GM19240 (cell line): ENCODE data around the gene LRRC31.

Source experiments
- DNase-seq: peaks from one replicate; pipeline ENCODE4 v3.0.0; 2011; ENCODE audit warnings: low spot score; ENCODE audit not compliant: insufficient read length

LRRC31 gene

DNA sequence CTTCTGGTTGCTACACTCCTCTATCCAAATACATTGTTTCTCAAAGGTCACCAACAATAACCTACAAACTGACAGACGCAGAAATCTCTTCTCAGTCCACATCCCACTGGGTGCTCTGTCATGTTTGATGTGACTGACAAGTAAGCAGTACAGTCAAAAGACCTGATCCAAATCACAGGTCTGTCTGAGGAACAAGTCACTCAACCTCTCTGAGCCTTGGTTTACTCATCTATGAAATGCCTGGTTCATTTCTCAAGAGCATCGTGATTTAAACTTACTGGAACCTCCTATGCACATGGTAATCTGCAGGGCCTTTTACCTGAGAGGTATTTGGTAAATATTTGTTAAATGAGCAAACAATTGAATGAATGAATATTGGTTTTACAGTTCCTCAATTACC is 5.5 kb downstream of the LRRC31 start:
- no peak for DNase-seq

DNA sequence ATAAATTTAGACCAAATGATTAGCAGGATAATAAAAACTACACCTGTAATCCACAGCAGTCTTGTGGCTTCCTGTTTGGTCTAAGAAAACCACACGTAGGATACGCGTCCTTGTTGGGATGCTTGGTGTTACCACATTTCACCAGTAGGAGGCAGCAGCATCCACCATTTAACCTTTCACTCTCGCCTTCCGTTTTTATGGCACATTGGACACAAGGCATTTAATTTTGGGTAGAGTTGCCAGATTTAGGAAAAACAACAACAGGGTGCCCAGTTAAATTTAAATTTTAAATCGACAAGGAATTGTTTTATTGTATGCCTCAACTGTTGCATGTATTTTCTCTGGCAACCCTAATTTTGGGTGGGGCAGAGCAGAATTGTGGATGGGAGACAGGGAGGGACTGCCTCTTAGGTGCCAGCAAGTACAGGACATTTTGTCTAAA is 6.3 kb downstream of the LRRC31 start:
- no peak for DNase-seq

DNA sequence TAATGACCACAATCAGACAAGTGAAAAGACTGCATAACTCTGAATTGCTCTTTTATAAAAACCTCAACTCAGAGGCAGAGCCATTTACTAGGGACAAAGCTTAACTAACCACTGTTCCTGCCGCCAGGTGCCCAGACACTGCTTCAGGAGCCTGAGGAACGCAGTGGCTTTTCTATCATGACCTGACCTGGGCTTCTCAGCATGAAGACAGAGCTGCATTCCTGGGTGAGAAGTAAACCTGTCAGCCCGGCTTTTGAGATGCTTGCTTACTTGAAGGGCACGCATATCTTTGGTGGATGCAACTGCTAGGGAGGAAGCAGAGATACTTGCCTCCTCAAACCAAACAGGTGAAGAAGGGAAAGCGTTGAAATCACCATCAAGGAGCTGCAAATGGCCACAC is 7.9 kb downstream of the LRRC31 start:
- no peak for DNase-seq

DNA sequence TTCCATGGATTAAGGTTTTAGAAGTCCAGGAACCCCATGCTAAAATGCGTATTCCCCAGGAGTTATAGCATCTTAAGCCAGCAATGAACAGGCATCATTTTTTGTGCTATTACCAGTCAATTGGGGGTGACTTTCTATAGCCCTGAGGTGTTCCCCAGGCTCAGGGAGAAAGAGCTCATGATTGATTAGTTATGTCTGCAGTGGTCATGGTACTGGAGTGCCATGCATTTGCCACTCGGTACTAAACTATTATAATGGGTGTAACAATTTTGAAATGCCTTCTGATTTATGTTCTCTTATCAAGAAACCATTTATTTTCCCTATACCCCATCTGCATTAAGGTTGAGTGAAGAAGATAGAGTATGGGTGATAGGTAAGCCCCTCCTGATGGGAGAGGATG is 11.9 kb downstream of the LRRC31 start:
- DNase-seq, result no peak

DNA sequence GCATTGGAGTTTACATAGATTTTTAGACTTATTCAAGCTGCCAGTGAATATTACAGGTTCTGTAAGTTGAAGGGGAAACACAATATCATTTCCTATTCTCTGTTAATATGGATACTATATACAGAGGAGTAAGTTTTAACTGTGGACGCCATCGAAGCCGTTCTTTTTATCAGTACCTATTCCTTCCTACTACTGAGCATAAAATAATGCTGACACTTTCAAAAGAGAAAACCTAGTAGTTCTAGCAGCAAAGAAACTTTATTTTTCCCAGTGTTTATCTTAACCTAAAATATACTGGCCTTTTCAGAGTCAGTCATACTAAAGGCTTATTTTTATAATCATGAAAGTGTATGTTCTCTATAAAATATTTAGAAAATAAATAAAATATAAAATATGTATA is 14.2 kb downstream of the LRRC31 start:
- no peak for DNase-seq

DNA sequence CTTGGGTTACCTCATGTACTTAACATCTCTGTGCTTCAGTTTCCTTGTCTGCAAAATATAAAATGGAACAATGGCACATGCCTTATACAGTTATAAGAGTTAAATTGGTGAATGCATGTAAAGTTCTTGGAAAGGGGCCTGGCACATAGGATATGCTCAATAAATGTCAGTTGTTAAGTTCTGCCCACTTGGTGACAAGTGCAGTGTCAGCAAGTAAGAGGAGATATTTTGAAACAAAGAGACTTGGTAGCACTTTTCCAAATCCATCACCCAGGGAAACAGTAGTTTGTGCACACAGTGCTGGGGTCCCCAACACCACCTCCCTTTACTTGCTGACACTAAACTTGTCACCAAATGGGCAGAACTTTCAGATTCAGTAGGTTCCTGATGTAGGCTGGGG is 19.1 kb downstream of the LRRC31 start:
- no peak for DNase-seq

DNA sequence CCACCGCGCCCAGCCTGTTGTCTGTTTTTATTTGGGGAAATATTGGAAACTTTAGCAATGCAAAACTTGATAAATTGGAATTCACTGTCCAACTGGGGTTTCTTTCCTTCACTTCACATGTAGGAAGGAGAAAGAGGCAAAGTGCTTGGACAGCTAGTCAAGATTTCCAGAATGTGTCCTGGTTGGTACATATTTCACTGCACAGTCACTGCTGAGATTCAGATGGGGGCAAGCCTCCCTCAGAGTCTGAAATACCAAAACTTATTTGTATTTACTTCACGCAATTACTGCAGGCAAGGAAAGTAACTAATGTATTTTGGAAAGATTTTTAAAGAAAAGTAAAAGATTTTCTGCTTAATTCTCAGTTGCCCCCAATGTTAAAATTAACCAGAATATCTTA is 21.0 kb downstream of the LRRC31 start:
- DNase-seq, result no peak

DNA sequence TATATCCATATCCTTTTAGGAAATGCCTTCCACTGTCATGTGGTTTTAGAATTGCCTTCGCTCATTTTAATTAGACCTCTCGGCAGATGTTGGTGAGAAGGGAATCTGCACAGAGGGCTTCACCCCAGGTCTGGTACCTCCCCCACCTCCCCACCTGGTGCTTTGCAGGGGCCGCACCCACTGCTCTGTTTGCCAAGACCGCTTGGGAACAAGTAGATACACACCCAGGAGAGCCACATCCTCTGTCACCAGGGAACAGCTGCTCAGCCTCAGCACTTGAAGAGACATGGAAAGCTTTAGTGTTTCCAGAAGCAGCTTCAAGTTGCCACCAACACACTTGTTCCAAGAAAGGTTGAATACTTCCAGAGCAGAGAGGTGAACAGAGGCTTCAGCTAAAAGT is 21.8 kb downstream of the LRRC31 start:
- DNase-seq, result no peak

DNA sequence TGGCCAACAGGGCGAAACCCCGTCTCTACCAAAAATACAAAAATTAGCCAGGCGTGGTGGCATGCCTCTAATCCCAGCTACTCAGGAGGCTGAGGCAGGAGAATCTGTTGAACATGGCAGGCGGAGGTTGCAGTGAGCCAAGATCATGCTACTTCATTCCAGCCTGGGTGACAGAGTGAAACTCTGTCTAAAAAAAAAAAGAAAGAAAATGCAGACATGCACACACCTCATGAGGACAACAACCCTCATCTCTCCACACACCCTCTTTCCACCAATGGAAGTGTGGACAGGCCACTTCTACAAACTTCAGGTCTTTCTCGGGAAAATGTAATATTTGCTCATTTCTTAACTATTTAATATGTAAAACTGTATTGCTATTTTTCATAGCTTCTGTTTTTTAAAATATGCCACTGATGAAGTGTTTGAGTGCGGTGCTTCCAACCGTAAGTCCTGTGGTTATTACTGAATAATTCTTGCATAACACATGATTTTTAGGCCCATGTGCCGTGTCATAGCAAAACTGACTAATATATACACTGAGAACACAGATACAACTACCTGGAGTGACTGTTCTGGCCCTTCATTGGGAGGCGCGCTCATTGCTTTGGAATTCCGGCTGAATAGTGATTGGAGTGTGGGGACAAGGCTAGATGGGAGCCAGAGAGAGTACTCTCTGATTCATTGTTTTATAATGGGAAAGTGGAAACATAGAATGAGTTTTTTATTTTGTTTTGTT is 23.1 kb downstream of the LRRC31 start:
- no peak for DNase-seq

DNA sequence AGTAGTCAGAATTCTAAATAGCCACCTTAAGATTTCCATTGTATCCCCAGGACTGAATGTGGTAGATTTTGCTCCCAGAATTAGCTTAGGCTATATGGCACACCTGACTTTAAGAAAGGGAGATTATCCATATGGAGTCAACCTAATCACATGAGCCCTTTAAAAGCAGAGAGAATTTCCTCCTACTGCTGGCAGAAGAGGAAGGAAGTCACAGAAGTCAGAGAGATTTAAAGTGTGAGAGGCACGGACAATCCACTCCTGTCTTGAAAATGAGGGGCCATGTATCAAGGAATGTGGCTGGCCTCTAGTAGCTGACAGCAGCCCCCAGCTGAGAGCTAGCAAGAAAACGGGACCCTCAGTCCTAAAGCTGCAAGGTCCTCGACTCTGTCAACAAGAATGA is 26.8 kb downstream of the LRRC31 start:
- DNase-seq, result no peak

DNA sequence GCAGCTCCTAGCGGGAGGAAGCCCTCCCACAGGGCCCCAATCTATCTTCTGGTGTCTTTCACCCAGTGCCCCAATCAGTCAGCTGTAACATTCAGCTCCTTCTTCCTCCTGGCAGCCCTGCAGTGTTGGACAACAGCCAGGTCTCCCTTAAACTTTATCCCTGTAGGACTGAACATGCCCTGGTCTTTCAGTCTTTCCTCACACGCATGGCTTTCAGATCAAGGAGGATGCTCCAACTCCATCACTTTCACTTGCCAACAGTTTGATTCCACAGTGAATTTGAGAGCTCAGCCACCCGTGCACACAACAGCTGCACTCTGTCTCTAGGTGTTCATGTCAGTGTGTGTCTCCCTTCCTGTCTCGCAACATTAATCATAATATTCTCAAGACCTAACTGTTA is 28.6 kb downstream of the LRRC31 start:
- DNase-seq, result no peak

DNA sequence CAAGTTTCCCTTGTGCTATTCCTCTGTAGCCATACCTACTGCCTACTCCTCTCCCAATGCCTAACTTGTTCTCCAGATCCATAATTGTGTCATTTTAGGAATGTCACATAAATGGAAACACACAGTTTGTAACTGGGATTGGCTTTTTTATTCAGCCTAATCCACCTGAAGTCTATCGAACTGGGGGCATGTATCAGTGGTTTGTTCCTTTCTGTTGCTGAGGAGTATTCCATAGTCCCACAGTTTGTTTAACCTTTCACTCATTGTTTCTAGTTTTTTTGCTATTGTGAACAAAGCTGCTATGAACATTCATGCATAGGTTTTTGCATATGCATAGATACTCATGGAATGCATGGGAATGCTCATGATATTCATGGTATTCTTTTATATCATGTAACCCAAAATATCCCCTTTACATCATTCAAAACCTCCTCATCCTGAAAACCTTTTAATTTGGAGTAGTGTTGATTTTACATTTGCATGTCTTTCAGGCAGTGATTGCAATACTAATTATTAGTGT is 31.2 kb downstream of the LRRC31 start:
- no peak for DNase-seq

DNA sequence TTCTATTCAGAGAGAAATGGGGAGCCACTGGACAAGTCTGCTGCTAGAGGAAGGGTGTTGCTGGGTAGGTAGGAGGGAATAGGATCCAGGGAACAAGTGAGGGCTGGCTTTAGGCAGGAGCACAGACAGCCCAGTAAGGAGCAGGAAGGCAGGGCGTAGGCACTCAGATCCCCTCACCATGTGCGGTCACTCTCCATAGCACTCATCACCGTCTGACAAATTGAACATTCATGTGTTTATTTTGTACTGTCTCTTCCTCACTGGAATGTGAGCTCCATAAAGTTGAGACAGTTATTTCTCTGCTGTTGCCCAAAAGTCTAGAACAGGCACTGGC is 32.8 kb downstream of the LRRC31 start:
- DNase-seq, result no peak

DNA sequence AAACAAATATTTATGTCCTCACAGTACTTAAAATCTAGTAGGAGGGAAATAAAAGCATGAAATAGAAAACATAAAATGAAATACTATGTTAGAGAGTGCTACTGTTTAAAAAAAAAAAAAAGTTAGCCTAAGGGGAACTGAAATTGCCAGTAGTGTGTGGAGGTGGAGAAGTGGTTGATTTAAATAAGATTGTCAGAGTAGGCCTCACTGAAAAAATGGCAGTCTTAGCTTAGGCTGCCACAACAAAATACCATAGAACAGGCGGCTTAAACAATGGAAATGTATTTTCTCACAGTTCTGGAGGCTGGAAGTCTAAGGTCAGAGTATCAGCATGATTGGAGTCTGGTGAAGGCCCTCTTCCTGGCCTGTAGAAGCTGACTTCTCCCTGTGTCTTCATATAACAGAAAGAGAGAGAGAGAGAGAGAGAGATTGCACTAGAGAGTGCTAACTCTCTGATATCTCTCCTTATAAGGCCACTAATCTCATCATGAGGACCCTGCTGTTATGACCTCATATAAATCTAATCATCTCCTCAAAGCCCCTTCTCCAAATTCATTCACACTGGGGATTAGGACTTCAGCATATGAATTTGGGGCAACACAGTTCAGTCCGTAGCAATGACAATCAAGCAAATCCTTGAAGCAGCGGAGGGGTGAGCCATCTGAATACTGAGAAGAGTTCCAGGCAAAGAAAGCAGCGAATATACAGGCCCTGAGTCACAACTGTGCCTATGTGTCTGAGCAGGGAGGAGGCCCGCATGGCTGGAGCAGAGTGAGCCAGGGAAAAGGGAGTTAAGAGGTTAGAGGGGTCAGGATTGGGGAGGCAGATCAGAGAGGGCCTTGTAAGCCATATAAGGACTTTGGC is 33.4 kb downstream of the LRRC31 start:
- DNase-seq, result no peak

DNA sequence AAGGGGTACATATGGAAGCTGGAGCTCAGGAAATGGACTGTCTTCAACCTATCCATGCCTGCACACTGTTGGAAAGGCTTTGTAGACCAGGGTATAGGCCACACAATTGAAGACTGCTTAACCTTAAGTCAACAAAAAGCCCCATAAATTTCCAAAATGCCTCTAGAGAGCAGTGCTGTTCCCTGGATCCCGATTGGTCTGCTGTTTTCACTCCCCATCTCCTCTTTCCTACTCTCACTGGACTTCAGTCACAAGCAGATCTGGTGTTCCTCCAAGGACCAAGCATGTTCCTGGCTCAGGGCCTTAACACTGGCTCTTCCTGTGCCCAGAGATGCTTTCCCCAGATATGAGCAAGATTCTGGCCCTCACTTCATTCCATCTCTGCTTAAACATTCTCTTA is 34.2 kb downstream of the LRRC31 start:
- no peak for DNase-seq

DNA sequence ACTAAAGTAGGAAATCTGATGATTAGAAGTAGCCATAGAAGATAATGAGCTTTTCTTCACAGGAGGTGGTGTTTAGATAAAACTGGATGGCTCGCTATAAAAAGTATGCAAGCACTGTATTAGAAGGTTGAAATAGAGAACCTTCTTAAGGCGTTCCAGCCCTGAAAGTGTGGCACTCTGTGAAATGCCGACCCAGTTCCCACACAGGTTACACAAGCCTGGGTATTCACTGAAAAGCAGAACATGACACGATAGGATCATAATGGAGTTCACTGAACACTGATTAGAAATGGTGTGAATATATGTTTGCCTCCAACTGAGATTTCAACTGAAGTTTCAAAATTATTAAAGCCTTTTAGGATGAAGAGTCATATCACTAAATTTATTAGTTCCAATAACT is 42.0 kb downstream of the LRRC31 start:
- DNase-seq, result no peak

DNA sequence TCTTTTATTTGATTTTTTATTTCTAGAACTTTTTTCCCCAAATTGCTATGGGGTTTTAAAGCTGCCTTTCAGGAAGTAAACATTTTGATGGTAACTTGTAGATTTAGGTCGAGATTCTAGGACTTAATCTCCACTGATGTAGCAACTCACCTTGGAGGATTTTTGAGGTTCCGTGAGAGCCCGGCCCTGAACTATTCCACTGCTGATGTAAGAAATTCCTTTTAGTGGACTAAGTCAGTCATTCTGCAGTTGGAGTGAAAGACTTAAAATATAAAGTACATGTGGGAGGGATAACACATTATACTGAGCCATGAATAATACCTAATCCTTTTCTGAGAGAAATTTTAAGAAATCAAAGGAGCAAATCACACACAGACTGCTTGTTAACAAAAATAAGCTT is 44.4 kb downstream of the LRRC31 start:
- DNase-seq, result no peak

DNA sequence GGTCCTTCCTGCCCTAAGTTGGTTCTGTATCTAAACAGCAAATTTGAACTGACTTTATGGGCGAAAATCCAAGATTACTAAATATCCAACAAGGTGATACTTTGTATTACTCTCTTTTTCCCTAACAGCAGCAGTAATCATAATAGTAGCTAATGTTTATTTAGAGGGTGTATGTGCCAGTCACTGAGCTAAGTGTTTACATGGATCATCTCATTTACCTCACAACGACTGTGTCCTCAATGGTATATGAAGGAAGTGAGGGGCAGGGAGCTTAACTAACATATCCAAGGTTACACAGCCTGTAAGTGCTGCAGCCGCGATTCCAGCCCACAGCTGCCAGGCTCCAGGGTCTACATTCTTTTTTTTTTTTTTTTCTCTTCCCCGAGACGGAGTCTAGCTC is 46.8 kb downstream of the LRRC31 start:
- DNase-seq, result no peak

DNA sequence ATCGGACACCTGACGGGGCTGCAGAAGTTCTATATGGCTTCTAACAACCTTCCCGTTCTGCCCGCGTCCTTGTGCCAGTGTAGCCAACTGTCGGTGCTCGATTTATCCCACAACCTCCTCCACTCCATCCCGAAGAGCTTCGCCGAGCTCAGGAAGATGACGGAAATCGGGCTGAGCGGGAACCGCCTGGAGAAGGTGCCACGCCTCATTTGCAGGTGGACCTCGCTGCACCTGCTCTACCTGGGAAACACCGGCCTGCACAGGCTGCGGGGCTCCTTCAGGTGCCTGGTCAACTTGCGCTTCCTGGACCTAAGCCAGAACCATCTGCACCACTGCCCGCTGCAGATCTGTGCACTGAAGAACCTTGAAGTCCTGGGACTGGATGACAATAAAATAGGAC is 47.2 kb downstream of the LRRC31 start:
- no peak for DNase-seq

DNA sequence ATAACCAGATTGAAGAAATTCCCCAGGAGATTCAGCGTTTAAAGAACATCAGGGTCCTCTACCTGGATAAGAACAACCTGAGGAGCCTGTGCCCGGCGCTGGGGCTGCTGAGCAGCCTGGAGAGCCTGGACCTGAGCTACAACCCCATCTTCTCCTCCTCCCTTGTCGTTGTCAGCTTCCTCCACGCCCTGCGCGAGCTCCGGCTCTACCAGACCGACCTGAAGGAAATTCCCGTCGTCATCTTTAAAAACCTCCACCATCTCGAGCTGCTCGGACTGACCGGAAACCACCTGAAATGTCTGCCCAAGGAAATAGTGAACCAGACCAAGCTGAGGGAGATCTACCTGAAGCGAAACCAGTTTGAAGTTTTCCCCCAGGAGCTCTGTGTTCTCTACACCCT is 47.6 kb downstream of the LRRC31 start:
- no peak for DNase-seq

DNA sequence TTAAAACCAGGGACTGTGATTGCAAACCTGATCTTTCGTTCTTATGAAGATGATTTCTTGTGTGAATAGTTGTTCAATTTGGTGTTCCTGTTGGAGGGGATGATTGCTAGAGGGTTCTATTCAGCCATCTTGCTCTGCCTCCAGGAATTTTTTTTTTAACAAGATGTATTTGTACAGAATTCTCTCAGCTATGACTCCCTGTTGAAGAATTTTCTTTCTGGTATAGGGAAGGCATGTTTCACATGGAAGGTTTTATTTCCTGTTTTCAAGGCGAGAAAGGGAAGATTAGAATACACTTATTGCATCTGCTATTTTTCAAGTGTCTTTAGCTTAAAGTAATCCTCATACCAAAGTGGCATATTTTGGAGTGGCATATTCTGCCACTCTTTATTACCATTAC is 51.4 kb downstream of the LRRC31 start:
- DNase-seq, result no peak

DNA sequence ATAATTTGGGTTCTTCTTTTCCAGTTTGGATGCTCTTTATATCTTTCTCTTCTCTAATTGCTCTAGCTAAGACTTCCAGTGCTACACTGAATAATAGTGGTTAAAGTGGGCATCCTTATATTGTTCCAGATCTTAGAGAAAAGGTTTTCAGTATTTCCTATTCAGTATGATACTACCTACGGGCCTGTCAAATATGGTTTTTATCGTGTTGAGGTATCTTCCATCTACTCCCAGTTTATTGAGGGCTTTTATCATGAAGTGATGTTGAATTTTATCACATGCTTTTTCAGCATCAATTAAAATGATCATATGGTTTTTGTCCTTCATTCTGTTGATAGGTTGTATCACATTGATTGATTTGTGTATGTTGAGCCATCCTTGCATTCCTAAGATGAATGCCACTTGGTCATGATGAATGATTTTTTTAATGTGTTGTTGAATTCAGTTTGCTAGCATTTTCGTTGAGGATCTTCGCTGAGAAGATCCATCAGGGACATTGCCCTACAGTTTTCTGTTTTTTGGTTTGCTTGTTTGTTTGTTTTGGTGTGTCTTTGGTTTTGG is 54.1 kb downstream of the LRRC31 start:
- DNase-seq, result no peak
